CD4-positive, CD25-positive, alpha-beta regulatory T cell (primary cell): ENCODE results near the gene STOML2. TPM values are rescaled to one million over a fixed set of nuclear protein-coding genes. Genes with fewer than 3 reads are reported as not detected.

ENCODE experiments used
- ATAC-seq, 2 donors: fragments of 150-1000 bp; cut with Tn5 transposase; one replicate each; pipeline ENCODE4 v1.10.0; 2021; ENCODE audit warnings: low read depth in 2 of 2, moderate number of reproducible peaks in 2 of 2, moderate library complexity in 1 of 2
- DNase-seq, 3 donors: peaks; one replicate each; pipeline versions ENCODE4 v3.0.0 to v3.0.0-alpha.2; 2012 to 2022; ENCODE audit warnings: mixed read lengths in 1 of 3
- H3K27ac ChIP-seq: one replicate; pipeline ENCODE4 v1.7.0; 2013; ENCODE audit warnings: mild to moderate bottlenecking, low read length; ENCODE audit not compliant: insufficient read depth, poor library complexity, severe bottlenecking
- H3K27me3 ChIP-seq: one replicate; pipeline ENCODE4 v1.7.0; 2013; ENCODE audit warnings: low read length; ENCODE audit not compliant: control insufficient read depth, insufficient read depth
- H3K36me3 ChIP-seq: one replicate; pipeline ENCODE4 v1.7.0; 2013; ENCODE audit warnings: mild to moderate bottlenecking, low read length, moderate library complexity; ENCODE audit not compliant: control insufficient read depth, insufficient read depth
- H3K4me1 ChIP-seq: 2 replicates; pipeline ENCODE4 v1.7.0; 2013; ENCODE audit warnings: mild to moderate bottlenecking, low read length; ENCODE audit not compliant: insufficient read depth, control insufficient read depth, poor library complexity, severe bottlenecking
- H3K4me3 ChIP-seq: one replicate; pipeline ENCODE4 v1.7.0; 2013; ENCODE audit warnings: low read depth, mild to moderate bottlenecking, low read length, moderate library complexity
- H3K9me3 ChIP-seq, 2 experiments: 1 replicate in 1 of 2; 2 replicates in 1 of 2; pipeline ENCODE4 v1.7.0; 2013; ENCODE audit warnings: low read length in 2 of 2, mild to moderate bottlenecking in 1 of 2, moderate library complexity in 1 of 2; ENCODE audit not compliant: control insufficient read depth in 2 of 2
- H3K27ac Mint-ChIP-seq, 3 donors: one replicate each; pipeline ENCODE4 v1.8.0; 2020 to 2022; ENCODE audit warnings: mild to moderate bottlenecking in 3 of 3, mixed read lengths in 3 of 3, moderate library complexity in 2 of 3
- H3K27me3 Mint-ChIP-seq: one replicate; pipeline ENCODE4 v1.8.0; 2022; ENCODE audit warnings: mild to moderate bottlenecking, mixed read lengths
- H3K36me3 Mint-ChIP-seq: one replicate; pipeline ENCODE4 v1.8.0; 2020; ENCODE audit warnings: mixed read lengths
- H3K4me1 Mint-ChIP-seq, 4 donors: one replicate each; pipeline ENCODE4 v1.8.0; 2020 to 2022; ENCODE audit warnings: mixed read lengths in 4 of 4, mild to moderate bottlenecking in 1 of 4
- H3K4me3 Mint-ChIP-seq, 4 donors: one replicate each; pipeline ENCODE4 v1.8.0; 2020 to 2022; ENCODE audit warnings: mild to moderate bottlenecking in 4 of 4, mixed read lengths in 4 of 4, moderate library complexity in 3 of 4
- H3K9me3 Mint-ChIP-seq, 7 donors: one replicate each; pipeline ENCODE4 v1.8.0; 2020 to 2022; ENCODE audit warnings: mixed read lengths in 7 of 7, mild to moderate bottlenecking in 3 of 7, moderate library complexity in 2 of 7
- polyA plus RNA-seq, 4 donors: library from polyadenylated mRNA; unstranded; fragments of 300-500 nt; fragmentation: Illumina TruSeq; gene quantifications; one replicate each; pipeline ENCODE4 v1.2.3, GENCODE V29; 2021
- total RNA-seq: library from RNA; stranded (reverse); gene quantifications from one replicate; pipeline ENCODE4 v1.2.3, GENCODE V29; 2022

The STOML2 gene
- total and polyA plus RNA-seq, 5 donors from 2014 or later = 35.7 to 107 (median 92.0) TPM

DNA sequence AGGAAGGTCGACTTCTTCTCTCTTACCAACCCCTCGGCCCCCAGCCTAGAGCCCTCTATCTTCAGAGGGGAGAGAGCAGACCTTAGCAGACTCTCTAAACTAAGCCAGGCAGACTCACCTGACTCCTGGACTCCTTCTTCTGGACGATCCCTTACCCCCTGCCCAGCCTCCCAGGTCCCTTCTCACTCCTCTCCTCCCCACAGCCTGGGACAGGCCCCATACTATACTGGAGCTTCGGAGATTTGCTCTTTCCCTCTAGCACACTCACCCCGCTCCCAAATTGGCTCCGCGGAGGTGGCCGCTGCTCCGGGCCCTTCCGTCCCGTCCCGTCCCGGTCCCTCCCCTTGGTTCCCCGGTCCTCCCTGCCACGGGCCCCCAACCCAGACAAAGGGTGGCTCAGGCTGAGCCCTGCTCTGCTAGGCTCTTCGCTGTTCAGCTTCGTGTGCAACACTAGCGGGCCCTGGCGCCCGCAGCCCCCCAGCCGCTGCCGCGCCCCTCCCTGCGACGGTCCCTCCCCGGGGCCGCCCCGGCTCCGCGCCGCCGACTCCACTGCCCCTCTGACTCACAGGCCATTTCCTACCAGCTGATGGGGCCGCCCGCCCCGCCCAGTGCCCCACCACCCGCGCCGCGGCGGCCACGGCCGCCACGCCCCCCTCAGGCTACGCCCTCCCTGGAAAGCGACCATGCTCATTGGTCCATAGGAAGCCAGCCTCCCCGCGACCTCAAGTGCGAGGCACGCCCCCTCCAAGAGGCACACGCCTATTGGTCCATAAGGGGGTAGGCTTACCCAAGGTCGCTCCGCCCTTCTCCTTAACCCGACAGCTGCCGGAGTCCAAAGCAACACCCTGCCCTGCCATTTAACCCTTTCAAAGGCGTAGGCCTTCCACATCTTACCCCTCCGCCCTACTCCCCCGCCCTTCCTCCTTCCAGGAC, 8.3 kb upstream of the STOML2 start:
- Mint-ChIP-seq H3K27ac (peak overlapping the region; percentile 85 to 95 (median 89)), H3K36me3 (peaks cover 3% of the 10 kb centered on the region), H3K27me3 (no peaks in the 10 kb centered on the region), H3K4me1 (peaks cover 5 to 70% (median 42%) of the 10 kb centered on the region in 4 donors), H3K9me3 (no peaks in the 10 kb centered on the region), H3K4me3 (peak overlapping the region; percentile 66 to 87 (median 84))
- DNase-seq (peak; percentile 94 to 99 (median 95)), ATAC-seq (peak; percentile 83)
- H3K27ac ChIP-seq = peak overlapping the region; percentile 75
- H3K4me1 ChIP-seq = peaks cover 46% of the 10 kb centered on the region
- H3K36me3 ChIP-seq = peaks cover 4% of the 10 kb centered on the region
- H3K27me3 ChIP-seq = no peaks in the 10 kb centered on the region
- peak overlapping the region; percentile 75 for H3K4me3 ChIP-seq
- H3K9me3 ChIP-seq = no peaks in the 10 kb centered on the region

DNA sequence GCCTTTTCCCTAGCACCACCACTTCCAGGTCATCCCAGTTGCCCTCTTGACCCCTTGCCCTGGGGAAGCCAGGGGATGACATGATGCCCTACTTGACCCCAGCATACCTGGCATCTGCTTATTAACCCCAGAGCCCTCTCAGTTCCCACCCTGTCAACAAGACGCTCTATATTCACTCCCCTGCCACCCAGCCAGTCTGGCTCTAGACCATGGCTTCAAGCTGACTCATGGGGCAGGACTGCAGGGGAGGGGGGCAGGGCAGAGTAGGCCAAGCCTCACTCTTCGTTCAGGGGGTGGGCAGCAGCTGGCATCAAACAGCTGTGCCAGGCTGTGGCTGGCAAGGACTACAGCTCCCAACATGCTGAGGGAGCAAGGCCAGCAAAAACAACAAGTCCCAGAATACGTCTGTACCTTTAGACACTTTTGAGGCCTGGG, 7.4 kb upstream of the STOML2 start:
- H3K9me3 Mint-ChIP-seq = no peaks in the 10 kb centered on the region
- peaks cover 5 to 60% (median 36%) of the 10 kb centered on the region in 4 donors for H3K4me1 Mint-ChIP-seq
- Histone ChIP-seq H3K27ac (peak overlapping the region; percentile 75), H3K4me3 (peak overlapping the region; percentile 41), H3K4me1 (peaks cover 39% of the 10 kb centered on the region), H3K27me3 (no peaks in the 10 kb centered on the region), H3K36me3 (peaks cover 9% of the 10 kb centered on the region), H3K9me3 (no peaks in the 10 kb centered on the region)
- H3K4me3 Mint-ChIP-seq = peak overlapping the region; percentile 38 to 85 (median 74)
- ATAC-seq (no peak), DNase-seq (no peak)
- peaks cover 8% of the 10 kb centered on the region for H3K36me3 Mint-ChIP-seq
- H3K27me3 Mint-ChIP-seq = no peaks in the 10 kb centered on the region
- peak overlapping the region; percentile 85 to 94 (median 89) for H3K27ac Mint-ChIP-seq

DNA sequence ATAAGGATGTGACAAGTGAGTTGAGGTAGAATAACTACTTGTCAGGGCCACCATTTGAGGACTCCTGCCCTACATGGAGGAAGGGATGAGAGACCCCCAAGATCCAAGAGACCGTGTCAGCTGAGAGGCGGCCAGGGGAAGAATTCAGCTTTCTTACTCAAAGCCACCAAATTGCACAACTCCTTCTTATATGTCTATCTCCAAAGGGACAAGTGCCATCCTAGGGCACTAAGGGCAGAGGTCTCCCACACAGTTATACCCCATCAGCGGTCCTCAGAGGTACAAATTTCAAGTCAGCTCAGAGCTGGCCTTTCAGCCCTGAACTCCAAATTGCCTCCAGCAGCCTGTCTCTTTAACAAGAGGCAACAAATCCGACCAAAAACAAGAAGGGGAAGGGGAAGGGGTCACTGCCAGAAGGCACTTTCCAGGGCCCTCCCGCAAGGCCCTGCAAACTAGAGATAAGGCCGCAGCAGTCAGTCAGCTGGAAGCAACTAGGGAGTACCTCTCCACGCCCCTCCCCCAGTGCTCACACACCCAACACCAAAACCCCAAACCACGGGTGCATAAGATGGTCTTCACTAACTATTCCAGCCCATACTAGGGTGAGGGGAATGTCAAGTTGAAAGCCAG, 6.1 kb upstream of the STOML2 start:
- no peaks in the 10 kb centered on the region for H3K27me3 ChIP-seq
- H3K4me1 ChIP-seq = peaks cover 26% of the 10 kb centered on the region
- Mint-ChIP-seq H3K9me3 (no peaks in the 10 kb centered on the region), H3K4me3 (peak overlapping the region in 2 of 4 donors; percentile 74 to 80), H3K36me3 (peaks cover 8% of the 10 kb centered on the region), H3K27ac (peak overlapping the region in 2 of 3 donors; percentile 44 to 86), H3K4me1 (peaks cover 5 to 47% (median 26%) of the 10 kb centered on the region in 4 donors), H3K27me3 (no peaks in the 10 kb centered on the region)
- no peak for DNase-seq
- H3K9me3 ChIP-seq = no peaks in the 10 kb centered on the region
- no peak overlapping the region for H3K4me3 ChIP-seq
- H3K36me3 ChIP-seq = peaks cover 15% of the 10 kb centered on the region
- no peak overlapping the region for H3K27ac ChIP-seq
- ATAC-seq = no peak

DNA sequence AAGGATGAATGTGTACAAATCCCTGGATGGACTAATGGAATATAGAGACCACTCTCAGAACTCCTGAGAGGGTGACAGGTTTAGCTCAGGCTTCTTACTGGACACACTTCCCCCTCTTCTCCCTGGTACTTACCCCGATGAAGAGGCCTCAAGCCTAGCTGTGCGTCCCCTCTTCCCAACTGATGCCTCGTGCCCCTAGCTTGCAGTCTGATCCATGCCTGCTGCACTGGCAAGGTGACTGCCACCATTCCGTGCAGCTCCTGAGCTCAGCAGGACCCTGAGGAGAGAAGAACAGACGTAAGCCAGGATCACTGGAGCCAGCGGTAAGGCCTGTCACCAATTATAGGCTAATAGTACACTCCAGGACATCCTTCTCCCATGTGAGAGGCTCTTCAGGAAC, 5.5 kb upstream of the STOML2 start:
- Mint-ChIP-seq H3K4me1 (peaks cover 0 to 45% (median 22%) of the 10 kb centered on the region in 4 donors), H3K27ac (peak overlapping the region in 1 of 3 donors; percentile 86), H3K4me3 (peak overlapping the region in 1 of 4 donors; percentile 80), H3K36me3 (peaks cover 8% of the 10 kb centered on the region), H3K27me3 (no peaks in the 10 kb centered on the region), H3K9me3 (no peaks in the 10 kb centered on the region)
- Histone ChIP-seq H3K4me3 (no peak overlapping the region), H3K4me1 (peaks cover 23% of the 10 kb centered on the region), H3K9me3 (no peaks in the 10 kb centered on the region), H3K27me3 (no peaks in the 10 kb centered on the region), H3K27ac (no peak overlapping the region), H3K36me3 (peaks cover 15% of the 10 kb centered on the region)
- ATAC-seq (no peak), DNase-seq (no peak)

DNA sequence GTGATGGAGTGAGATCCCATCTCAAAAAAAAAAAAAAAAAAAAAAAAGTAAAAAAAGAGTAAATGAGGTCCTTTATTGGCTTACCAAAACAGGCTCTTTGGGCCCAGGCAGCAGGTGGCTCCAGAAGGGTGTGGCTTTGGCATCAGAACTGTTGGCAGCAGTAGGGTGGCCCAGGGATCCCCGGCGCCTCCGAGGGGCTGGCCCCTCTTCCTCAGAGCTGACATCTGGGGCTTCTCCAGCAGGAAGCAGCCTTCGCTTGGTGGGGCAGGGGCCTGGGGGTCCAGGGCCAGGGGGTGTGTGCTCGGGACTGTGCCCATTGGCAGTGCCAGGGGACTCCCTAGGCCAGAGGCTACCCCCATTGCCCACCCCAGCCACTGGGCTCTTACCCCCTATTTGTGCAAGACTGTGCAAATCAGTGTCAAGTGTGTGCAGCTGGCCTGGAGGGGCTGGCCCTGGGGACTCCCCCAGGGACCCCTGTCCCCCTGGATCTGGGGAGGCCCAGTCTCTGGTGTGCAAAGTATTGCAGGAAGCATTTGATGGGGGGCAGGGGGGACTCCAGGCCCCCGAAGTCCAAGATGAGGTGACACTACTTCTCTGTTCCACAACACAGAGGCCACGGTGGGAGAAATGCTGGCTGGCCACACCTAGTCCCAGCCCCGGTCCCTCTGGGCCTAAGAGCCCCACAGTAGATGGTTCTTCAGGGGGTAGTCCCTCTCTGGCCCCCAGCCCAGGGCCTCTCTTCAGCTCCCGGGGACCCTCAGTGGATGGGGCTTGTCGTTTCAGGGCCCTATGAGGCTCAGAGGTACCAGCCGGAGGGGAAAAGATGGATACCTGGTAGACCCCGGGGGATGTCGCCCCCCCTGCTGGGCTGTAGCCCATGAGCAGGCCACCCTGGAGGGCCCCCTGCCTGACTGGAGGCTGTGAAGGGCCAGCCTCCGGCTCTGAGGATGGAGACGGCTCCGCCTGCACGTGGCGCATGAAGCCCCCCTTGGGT, 4.7 kb upstream of the STOML2 start:
- Histone ChIP-seq H3K27ac (no peak overlapping the region), H3K27me3 (no peaks in the 10 kb centered on the region), H3K4me1 (peaks cover 29% of the 10 kb centered on the region), H3K9me3 (no peaks in the 10 kb centered on the region), H3K4me3 (no peak overlapping the region), H3K36me3 (peaks cover 15% of the 10 kb centered on the region)
- Mint-ChIP-seq H3K36me3 (peaks cover 12% of the 10 kb centered on the region), H3K4me3 (no peak overlapping the region), H3K27me3 (no peaks in the 10 kb centered on the region), H3K27ac (no peak overlapping the region), H3K9me3 (no peaks in the 10 kb centered on the region), H3K4me1 (peaks cover 6 to 45% (median 27%) of the 10 kb centered on the region in 4 donors)
- DNase-seq (no peak), ATAC-seq (no peak)

DNA sequence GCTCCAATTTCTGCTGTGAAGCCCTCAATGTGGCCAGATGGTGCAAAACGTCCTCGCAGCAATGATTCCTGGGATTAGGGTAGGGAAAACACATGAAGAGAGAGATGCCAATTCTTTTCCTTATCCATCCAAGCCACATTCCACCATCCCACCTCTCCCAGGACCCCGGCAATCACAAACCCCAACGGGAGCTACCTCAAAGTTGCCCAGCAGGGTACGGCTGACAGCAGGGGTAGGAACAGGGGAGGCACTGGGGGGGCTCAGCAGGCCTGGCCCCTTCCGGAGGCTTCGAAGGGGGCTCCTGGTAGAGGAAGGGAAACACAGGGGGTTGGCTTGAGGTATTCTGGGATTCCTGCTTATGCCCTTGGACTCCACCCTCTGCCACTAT, 3.4 kb upstream of the STOML2 start:
- ATAC-seq (no peak), DNase-seq (no peak)
- peak overlapping the region in 1 of 4 donors; percentile 73 for H3K4me3 Mint-ChIP-seq
- Histone ChIP-seq H3K27ac (no peak overlapping the region), H3K4me3 (no peak overlapping the region), H3K4me1 (peaks cover 29% of the 10 kb centered on the region), H3K27me3 (no peaks in the 10 kb centered on the region), H3K36me3 (peaks cover 15% of the 10 kb centered on the region), H3K9me3 (no peaks in the 10 kb centered on the region)
- peaks cover 12% of the 10 kb centered on the region for H3K36me3 Mint-ChIP-seq
- no peaks in the 10 kb centered on the region for H3K9me3 Mint-ChIP-seq
- H3K27ac Mint-ChIP-seq = no peak overlapping the region
- H3K4me1 Mint-ChIP-seq = peaks cover 6 to 46% (median 19%) of the 10 kb centered on the region in 4 donors
- H3K27me3 Mint-ChIP-seq = no peaks in the 10 kb centered on the region
